Osteocyte (in vitro differentiated cells): ENCODE data around the gene RICTOR. TPM values are rescaled to one million over a fixed set of nuclear protein-coding genes. Genes with fewer than 3 reads are reported as not detected.

Experiments used
- DNase-seq: peaks from one replicate; pipeline ENCODE4 v3.0.0; 2021; ENCODE audit warnings: mixed read lengths; ENCODE audit not compliant: unreplicated experiment; ENCODE audit errors: extremely low spot score
- H3K27ac Mint-ChIP-seq: one replicate; pipeline ENCODE4 v1.8.0; 2021; ENCODE audit warnings: mild to moderate bottlenecking, mixed read lengths; ENCODE audit not compliant: unreplicated experiment
- H3K27me3 Mint-ChIP-seq: one replicate; pipeline ENCODE4 v1.8.0; 2021; ENCODE audit warnings: mixed read lengths; ENCODE audit not compliant: unreplicated experiment
- H3K36me3 Mint-ChIP-seq: one replicate; pipeline ENCODE4 v1.8.0; 2021; ENCODE audit warnings: mixed read lengths; ENCODE audit not compliant: unreplicated experiment
- H3K4me1 Mint-ChIP-seq: one replicate; pipeline ENCODE4 v1.8.0; 2021; ENCODE audit warnings: mixed read lengths; ENCODE audit not compliant: unreplicated experiment
- H3K4me3 Mint-ChIP-seq: one replicate; pipeline ENCODE4 v1.8.0; 2021; ENCODE audit warnings: mild to moderate bottlenecking, moderate library complexity, mixed read lengths; ENCODE audit not compliant: unreplicated experiment
- H3K9me3 Mint-ChIP-seq: one replicate; pipeline ENCODE4 v1.8.0; 2021; ENCODE audit warnings: mixed read lengths; ENCODE audit not compliant: unreplicated experiment
- CTCF ChIP-seq: fragments of 200-600 bp; sonication (generic); IDR thresholded peaks from 2 replicates; pipeline ENCODE4 v1.5.0; 2021; ENCODE audit warnings: antibody characterized with exemption, mild to moderate bottlenecking, moderate library complexity
- total RNA-seq: library from RNA; stranded (reverse); gene quantifications from 2 replicates; pipeline ENCODE4 v1.2.1, GENCODE V29; 2021

The RICTOR gene
- total RNA-seq, 1 donor from 2014 or later, result 31.2 TPM

GRCh38 chr5:38953426-38954012 lies 120.7 kb downstream of the RICTOR start:
- H3K36me3 Mint-ChIP-seq, result peaks cover 56% of the 10 kb centered on the region
- no peak overlapping the region for H3K27ac Mint-ChIP-seq
- no peak for TF ChIP-seq CTCF
- H3K27me3 Mint-ChIP-seq, result no peaks in the 10 kb centered on the region
- H3K4me1 Mint-ChIP-seq, result peaks cover 2% of the 10 kb centered on the region
- DNase-seq, result no peak
- H3K4me3 Mint-ChIP-seq, result no peak overlapping the region
- no peaks in the 10 kb centered on the region for H3K9me3 Mint-ChIP-seq

GRCh38 chr5:38948501-38948900 lies 125.7 kb downstream of the RICTOR start:
- Mint-ChIP-seq H3K4me3 (no peak overlapping the region), H3K27ac (no peak overlapping the region), H3K27me3 (no peaks in the 10 kb centered on the region), H3K4me1 (no peaks in the 10 kb centered on the region), H3K36me3 (peaks cover 41% of the 10 kb centered on the region), H3K9me3 (no peaks in the 10 kb centered on the region)
- no peak for TF ChIP-seq CTCF
- DNase-seq, result no peak

- no peaks in the 10 kb centered on the region for H3K27me3 Mint-ChIP-seq
- no peak for DNase-seq
- no peak overlapping the region for H3K4me3 Mint-ChIP-seq
- H3K27ac Mint-ChIP-seq, result no peak overlapping the region
- peaks cover 3% of the 10 kb centered on the region for H3K4me1 Mint-ChIP-seq
- no peaks in the 10 kb centered on the region for H3K9me3 Mint-ChIP-seq
- H3K36me3 Mint-ChIP-seq, result peaks cover 34% of the 10 kb centered on the region
- no peak for TF ChIP-seq CTCF
Measured at GRCh38 chr5:38944282-38944681, 129.9 kb downstream of the RICTOR start.

GRCh38 chr5:38941912-38942311 lies 132.3 kb downstream of the RICTOR start:
- H3K27ac Mint-ChIP-seq, result no peak overlapping the region
- peaks cover 13% of the 10 kb centered on the region for H3K4me1 Mint-ChIP-seq
- no peaks in the 10 kb centered on the region for H3K9me3 Mint-ChIP-seq
- no peak for TF ChIP-seq CTCF
- H3K36me3 Mint-ChIP-seq, result peaks cover 30% of the 10 kb centered on the region
- no peaks in the 10 kb centered on the region for H3K27me3 Mint-ChIP-seq
- no peak overlapping the region for H3K4me3 Mint-ChIP-seq
- DNase-seq, result no peak

- H3K4me3 Mint-ChIP-seq, result no peak overlapping the region
- H3K4me1 Mint-ChIP-seq, result peaks cover 13% of the 10 kb centered on the region
- no peaks in the 10 kb centered on the region for H3K27me3 Mint-ChIP-seq
- no peak for TF ChIP-seq CTCF
- DNase-seq, result no peak
- no peaks in the 10 kb centered on the region for H3K9me3 Mint-ChIP-seq
- peaks cover 35% of the 10 kb centered on the region for H3K36me3 Mint-ChIP-seq
- no peak overlapping the region for H3K27ac Mint-ChIP-seq
Measured at GRCh38 chr5:38940230-38940858, 133.9 kb downstream of the RICTOR start.
